HG03045 (cell line): ENCODE data around the gene AMZ2.
A peak's percentile ranks its signal among the peaks of the same experiment; 100 is the strongest.
"Not testable (repeated sequence)": the region's sequence is repeated elsewhere in the genome, so short reads cannot be mapped to it uniquely, and the experiment has no call there.

Experiments used
- ATAC-seq: cut with Tn5 transposase; IDR thresholded peaks from one replicate; pipeline ENCODE4 v1.9.1; 2021; ENCODE audit warnings: mild to moderate bottlenecking, moderate library complexity; ENCODE audit not compliant: unreplicated experiment

Gene AMZ2

GRCh38 chr17:68220186-68220585 lies 27.7 kb upstream of the AMZ2 start:
- not testable (repeated sequence) for ATAC-seq

- ATAC-seq: not testable (repeated sequence)
Measured at GRCh38 chr17:68220786-68221185, 27.1 kb upstream of the AMZ2 start.

- ATAC-seq: no peak
Measured at GRCh38 chr17:68221786-68222185, 26.1 kb upstream of the AMZ2 start.

- ATAC-seq: no peak
Measured at GRCh38 chr17:68222606-68223005, 25.2 kb upstream of the AMZ2 start.

GRCh38 chr17:68225055-68225454 lies 22.8 kb upstream of the AMZ2 start:
- ATAC-seq: not testable (repeated sequence)

GRCh38 chr17:68228039-68228680 lies 19.7 kb upstream of the AMZ2 start:
- not testable (repeated sequence) for ATAC-seq

GRCh38 chr17:68228817-68229570 lies 18.8 kb upstream of the AMZ2 start:
- no peak for ATAC-seq

- ATAC-seq: no peak
Measured at GRCh38 chr17:68229619-68230018, 18.2 kb upstream of the AMZ2 start.

GRCh38 chr17:68231131-68231530 lies 16.7 kb upstream of the AMZ2 start:
- not testable (repeated sequence) for ATAC-seq

GRCh38 chr17:68231541-68231940 lies 16.3 kb upstream of the AMZ2 start:
- no peak for ATAC-seq

GRCh38 chr17:68232741-68233140 lies 15.1 kb upstream of the AMZ2 start:
- ATAC-seq: not testable (repeated sequence)

GRCh38 chr17:68234726-68235335 lies 13.0 kb upstream of the AMZ2 start:
- ATAC-seq: not testable (repeated sequence)

- not testable (repeated sequence) for ATAC-seq
Measured at GRCh38 chr17:68235336-68235791, 12.5 kb upstream of the AMZ2 start.

GRCh38 chr17:68237369-68238163 lies 10.3 kb upstream of the AMZ2 start:
- ATAC-seq: peak; percentile 73

- peak; percentile 21 for ATAC-seq
Measured at GRCh38 chr17:68238164-68238870, 9.5 kb upstream of the AMZ2 start.

GRCh38 chr17:68238871-68239253 lies 9.0 kb upstream of the AMZ2 start:
- ATAC-seq: no peak

GRCh38 chr17:68239632-68240366 lies 8.0 kb upstream of the AMZ2 start:
- no peak for ATAC-seq

- ATAC-seq: no peak
Measured at GRCh38 chr17:68246271-68247028, 1.4 kb upstream of the AMZ2 start.

- peak; percentile 35 for ATAC-seq
Measured at GRCh38 chr17:68248199-68248825, 469 bp downstream of the AMZ2 start.
